ENCODE data around the gene RUNX3. TPM values are rescaled to one million over a fixed set of nuclear protein-coding genes. Genes with fewer than 3 reads are reported as not detected.

RUNX3 gene
- total and polyA plus RNA-seq, 4 donors = 0.43 to 1.1 (median 0.88) TPM

- no peaks in the 10 kb centered on the region for H3K9me3 ChIP-seq (ENCODE audit: control insufficient read depth in 4 of 4, low read length in 3 of 4)
- no peaks in the 10 kb centered on the region for H3K27me3 ChIP-seq (ENCODE audit: control insufficient read depth in 4 of 4, insufficient read depth in 4 of 4, low read length in 3 of 4)
- no peak overlapping the region for H3K4me3 ChIP-seq (ENCODE audit: low read depth in 1 of 3, low read length in 3 of 3)
- DNase-seq (ENCODE audit: low spot score) = no peak
- H3K9ac ChIP-seq (ENCODE audit: low read depth in 1 of 2, low read length in 2 of 2) = no peak overlapping the region
- no peaks in the 10 kb centered on the region for H3K4me1 ChIP-seq (ENCODE audit: control insufficient read depth in 4 of 4, insufficient read depth in 4 of 4, low read length in 3 of 4)
- WGBS = 92% methylated on average over 6 of the region's 6 CpGs
- no peak overlapping the region for H3K27ac ChIP-seq (ENCODE audit: low read depth in 1 of 2, low read length in 2 of 2)
- H3K36me3 ChIP-seq (ENCODE audit: control insufficient read depth in 4 of 4, insufficient read depth in 3 of 4, low read depth in 1 of 4, low read length in 3 of 4) = no peaks in the 10 kb centered on the region
- TF ChIP-seq ZBTB33 (IDR thresholded peaks at IDR 0.05) (no peak), TAF1 (conservative IDR thresholded peaks at IDR 0.05) (no peak), RAD21 (IDR thresholded peaks at IDR 0.05) (no peak), HNF4A (conservative IDR thresholded peaks at IDR 0.05) (no peak), EGR1 (IDR thresholded peaks at IDR 0.05; ENCODE audit: low read depth in 2 of 2) (no peak), REST (IDR thresholded peaks at IDR 0.05) (no peak), SP1 (IDR thresholded peaks at IDR 0.05) (no peak), FOXA1 (IDR thresholded peaks at IDR 0.05) (no peak), HNF4G (IDR thresholded peaks at IDR 0.05) (no peak), YY1 (IDR thresholded peaks at IDR 0.05) (no peak), MAX (IDR thresholded peaks at IDR 0.05) (no peak), NR2F2 (IDR thresholded peaks at IDR 0.05) (no peak)
These were observed 26.5 kb downstream of the RUNX3 start for GRCh38 chr1:24903560-24903954.

GRCh38 chr1:24903011-24903461 is 27.0 kb downstream of the RUNX3 start:
- H3K9ac ChIP-seq (ENCODE audit: low read depth in 1 of 2, low read length in 2 of 2) = no peak overlapping the region
- H3K4me1 ChIP-seq (ENCODE audit: control insufficient read depth in 4 of 4, insufficient read depth in 4 of 4, low read length in 3 of 4) = no peaks in the 10 kb centered on the region
- no peak overlapping the region for H3K27ac ChIP-seq (ENCODE audit: low read depth in 1 of 2, low read length in 2 of 2)
- 93% methylated on average over 10 of the region's 10 CpGs for WGBS
- TF ChIP-seq SP1 (IDR thresholded peaks at IDR 0.05) (no peak), ZBTB33 (IDR thresholded peaks at IDR 0.05) (no peak), YY1 (IDR thresholded peaks at IDR 0.05) (no peak), NR2F2 (IDR thresholded peaks at IDR 0.05) (no peak), HNF4A (conservative IDR thresholded peaks at IDR 0.05) (no peak), RXRA (IDR thresholded peaks at IDR 0.05) (no peak), HNF4G (IDR thresholded peaks at IDR 0.05) (no peak), CTCF (IDR thresholded peaks at IDR 0.05; ENCODE audit: low read depth, low read length, missing input control) (no peak)
- H3K4me3 ChIP-seq (ENCODE audit: low read depth in 1 of 3, low read length in 3 of 3) = no peak overlapping the region
- no peak for DNase-seq (ENCODE audit: low spot score)
- H3K9me3 ChIP-seq (ENCODE audit: control insufficient read depth in 4 of 4, low read length in 3 of 4) = no peaks in the 10 kb centered on the region
- peaks cover 0 to 2% (median 0%) of the 10 kb centered on the region in 4 donors for H3K27me3 ChIP-seq (ENCODE audit: control insufficient read depth in 4 of 4, insufficient read depth in 4 of 4, low read length in 3 of 4)
- H3K36me3 ChIP-seq (ENCODE audit: control insufficient read depth in 4 of 4, insufficient read depth in 3 of 4, low read depth in 1 of 4, low read length in 3 of 4) = no peaks in the 10 kb centered on the region
